HG03565 (cell line): ENCODE measurements around the gene RASL11B.

Experiments used
- ATAC-seq: cut with Tn5 transposase; IDR thresholded peaks from one replicate; pipeline ENCODE4 v1.9.1; 2021; ENCODE audit warnings: mild to moderate bottlenecking, moderate library complexity; ENCODE audit not compliant: unreplicated experiment

The RASL11B gene

GRCh38 chr4:52911684-52912294, 49.7 kb downstream of the RASL11B start:
- ATAC-seq = no peak

- no peak for ATAC-seq
Observed at GRCh38 chr4:52912608-52913007, 50.5 kb downstream of the RASL11B start.

GRCh38 chr4:52914051-52914605, 52.0 kb downstream of the RASL11B start:
- no peak for ATAC-seq

- ATAC-seq = no peak
Observed at GRCh38 chr4:52915191-52915590, 53.1 kb downstream of the RASL11B start.

- ATAC-seq = no peak
Observed at GRCh38 chr4:52915730-52916300, 53.7 kb downstream of the RASL11B start.
